HG03432 (cell line): ENCODE measurements around the gene SDCCAG8.

Source experiments
- ATAC-seq: cut with Tn5 transposase; IDR thresholded peaks from one replicate; pipeline ENCODE4 v1.9.1; 2021; ENCODE audit warnings: mild to moderate bottlenecking, moderate library complexity; ENCODE audit not compliant: unreplicated experiment

The SDCCAG8 gene

GRCh38 chr1:243254233-243254926, 1.5 kb upstream of the SDCCAG8 start:
- peak; percentile 26 for ATAC-seq

GRCh38 chr1:243254927-243255790, 682 bp upstream of the SDCCAG8 start, which contains the start of gene CEP170:
TSS of gene CEP170 (minus strand) at chr1:243255281. CDS start at chr1:243225280, 30,001 bp downstream.
- ATAC-seq: peak; percentile 56

- ATAC-seq: no peak
These were observed 749 bp downstream of the SDCCAG8 start for GRCh38 chr1:243256590-243256989.

GRCh38 chr1:243257189-243257588, 1.3 kb downstream of the SDCCAG8 start:
- ATAC-seq: no peak

- no peak for ATAC-seq
These were observed 2.9 kb downstream of the SDCCAG8 start for GRCh38 chr1:243258731-243259130.

- ATAC-seq: no peak
These were observed 4.5 kb downstream of the SDCCAG8 start for GRCh38 chr1:243260221-243260880.

GRCh38 chr1:243261390-243261789, 5.5 kb downstream of the SDCCAG8 start:
- no peak for ATAC-seq

- ATAC-seq: no peak
These were observed 8.9 kb downstream of the SDCCAG8 start for GRCh38 chr1:243264717-243265116.

GRCh38 chr1:243266231-243266630, 10.4 kb downstream of the SDCCAG8 start:
- ATAC-seq: no peak

GRCh38 chr1:243267471-243267880, 11.6 kb downstream of the SDCCAG8 start:
- ATAC-seq: no peak

- no peak for ATAC-seq
These were observed 12.2 kb downstream of the SDCCAG8 start for GRCh38 chr1:243267914-243268653.

GRCh38 chr1:243268751-243269460, 13.1 kb downstream of the SDCCAG8 start:
- peak; percentile 18 for ATAC-seq

GRCh38 chr1:243269461-243269801, 13.6 kb downstream of the SDCCAG8 start:
- ATAC-seq: peak; percentile 78

- ATAC-seq: no peak
These were observed 14.4 kb downstream of the SDCCAG8 start for GRCh38 chr1:243270097-243270864.

GRCh38 chr1:243271996-243272395, 16.2 kb downstream of the SDCCAG8 start:
- ATAC-seq: no peak

GRCh38 chr1:243272401-243272800, 16.6 kb downstream of the SDCCAG8 start:
- no peak for ATAC-seq

GRCh38 chr1:243273506-243273905, 17.7 kb downstream of the SDCCAG8 start:
- ATAC-seq: no peak

- ATAC-seq: no peak
These were observed 18.1 kb downstream of the SDCCAG8 start for GRCh38 chr1:243273945-243274344.

GRCh38 chr1:243275316-243275715, 19.5 kb downstream of the SDCCAG8 start:
- ATAC-seq: no peak
